A549 (cell line): ENCODE measurements around the gene ASB1. TPM values are rescaled to one million over a fixed set of nuclear protein-coding genes. Genes with fewer than 3 reads are reported as not detected.

Experiments used
- ATAC-seq, 2 experiments: fragments of 200-7000 bp in 1 of 2; fragments of >200 bp in 1 of 2; cut with Nextera tagmentation in 1 of 2; cut with Tn5 transposase in 1 of 2; 3 replicates each; pipeline versions ENCODE4 v1.8.0 to v1.9.1; 2018 to 2020; ENCODE audit warnings: mild to moderate bottlenecking in 1 of 2, moderate library complexity in 1 of 2
- CTCF ChIA-PET: fragments of 300-600 bp; sonication (Branson Sonifier 250); formaldehyde crosslinking; extraction: SDS; loops from one replicate; lab custom pipeline; 2021; ENCODE audit warnings: antibody characterized with exemption, inconsistent platforms; lab: Yijun Ruan, JAX
- POLR2A ChIA-PET: fragments of 350-600 bp; formaldehyde crosslinking; extraction: SDS; loops from one replicate; lab custom pipeline; 2021; ENCODE audit warnings: antibody characterized with exemption, inconsistent platforms; lab: Yijun Ruan, JAX
- DNase-seq, 2 experiments: peaks; one replicate each; pipeline versions ENCODE4 v3.0.0 to v3.0.0-alpha.2; 2011 to 2016; ENCODE audit warnings: low read depth in 1 of 2, low spot score in 1 of 2
- FAIRE-seq: peaks from 2 replicates; lab custom pipeline; 2011; peaks lifted over from hg19 to GRCh38; lab: Jason Lieb, UNC
- H3K27ac ChIP-seq, 2 experiments: fragments of >200 bp; sonication (Bioruptor Twin); formaldehyde crosslinking; 3 replicates each; pipeline ENCODE4 v1.5.1; 2016 to 2017
- H3K4me1 ChIP-seq: fragments of >200 bp; sonication (Bioruptor Twin); formaldehyde crosslinking; 3 replicates; pipeline ENCODE4 v1.6.1; 2016
- H3K4me2 ChIP-seq: fragments of >200 bp; sonication (Bioruptor Twin); formaldehyde crosslinking; 3 replicates; pipeline ENCODE4 v1.6.1; 2016
- H3K4me3 ChIP-seq: fragments of >200 bp; sonication (Bioruptor Twin); formaldehyde crosslinking; 3 replicates; pipeline ENCODE4 v1.5.1; 2016
- H3K9me3 ChIP-seq: fragments of >200 bp; sonication (Bioruptor Twin); formaldehyde crosslinking; 3 replicates; pipeline ENCODE4 v1.6.1; 2016
- BHLHE40 ChIP-seq: IDR thresholded peaks from 2 replicates; pipeline ENCODE4 v1.6.1; 2012; ENCODE audit warnings: low read depth, low read length, inconsistent platforms
- CBX2 ChIP-seq: fragments of 200-600 bp; sonication (generic); IDR thresholded peaks from 2 replicates; pipeline ENCODE4 v1.6.1; 2016; ENCODE audit warnings: low read depth, mild to moderate bottlenecking, borderline replicate concordance
- CBX8 ChIP-seq: fragments of 200-600 bp; sonication (generic); IDR thresholded peaks from 2 replicates; pipeline ENCODE4 v1.6.1; 2016
- CEBPB ChIP-seq, 2 experiments: fragments of >200 bp in 1 of 2; sonication (Bioruptor Twin) in 1 of 2; formaldehyde crosslinking in 1 of 2; IDR thresholded peaks; 2 replicates each; pipeline ENCODE4 v1.6.1; 2012 to 2016
- CHD2 ChIP-seq: fragments of 150-350 bp; IDR thresholded peaks from 2 replicates; pipeline ENCODE4 v1.6.1; 2014; ENCODE audit warnings: low read length; ENCODE audit not compliant: partially characterized antibody
- EHMT2 ChIP-seq: fragments of 200-600 bp; sonication (generic); IDR thresholded peaks from 2 replicates; pipeline ENCODE4 v1.6.1; 2016; ENCODE audit warnings: antibody characterized with exemption, low read depth, mild to moderate bottlenecking, moderate library complexity
- EP300 ChIP-seq, 2 experiments: fragments of >200 bp; sonication (Bioruptor Twin); formaldehyde crosslinking; IDR thresholded peaks; 2 replicates in 1 of 2; 3 replicates in 1 of 2; pipeline ENCODE4 v1.6.1; 2016 to 2017
- FOXS1 ChIP-seq: fragments of 250-450 bp; sonication (Bioruptor Pico); IDR thresholded peaks from 2 replicates; pipeline ENCODE4 v1.5.0; 2020; ENCODE audit warnings: mild to moderate bottlenecking, moderate library complexity
- JUN ChIP-seq, 2 experiments: fragments of >200 bp; sonication (Bioruptor Twin); formaldehyde crosslinking; IDR thresholded peaks; 2 replicates in 1 of 2; 3 replicates in 1 of 2; pipeline ENCODE4 v1.6.1; 2016 to 2017
- KDM1A ChIP-seq: fragments of 200-600 bp; sonication (generic); IDR thresholded peaks from 2 replicates; pipeline ENCODE4 v1.6.1; 2016; ENCODE audit warnings: low read depth, mild to moderate bottlenecking
- MAFK ChIP-seq: fragments of 450-650 bp; IDR thresholded peaks from 2 replicates; pipeline ENCODE4 v1.6.1; 2014; ENCODE audit not compliant: partially characterized antibody
- MYC ChIP-seq: IDR thresholded peaks from 2 replicates; pipeline ENCODE4 v1.6.1; 2012; ENCODE audit warnings: mild to moderate bottlenecking, inconsistent platforms, low read length, improper control_type of control experiment, borderline replicate concordance
- NPAS2 ChIP-seq: fragments of 250-450 bp; sonication (Bioruptor Pico); IDR thresholded peaks from 2 replicates; pipeline ENCODE4 v1.8.0; 2022; ENCODE audit warnings: mild to moderate bottlenecking, moderate library complexity, borderline replicate concordance
- PHF8 ChIP-seq: fragments of 200-600 bp; sonication (generic); IDR thresholded peaks from 2 replicates; pipeline ENCODE4 v1.6.1; 2016; ENCODE audit warnings: low read depth, mild to moderate bottlenecking, antibody characterized with exemption, moderate library complexity, borderline replicate concordance
- RAD21 ChIP-seq, 2 experiments: fragments of >200 bp in 1 of 2; sonication (Bioruptor Twin) in 1 of 2; formaldehyde crosslinking in 1 of 2; IDR thresholded peaks in 1 of 2; conservative IDR thresholded peaks in 1 of 2; 2 replicates in 1 of 2; 3 replicates in 1 of 2; pipeline ENCODE4 v1.6.1; 2012 to 2018; ENCODE audit warnings: inconsistent platforms in 1 of 2
- RCOR1 ChIP-seq: fragments of 150-350 bp; IDR thresholded peaks from 2 replicates; pipeline ENCODE4 v1.6.1; 2014; ENCODE audit warnings: antibody characterized with exemption, low read length, low read depth
- RFX5 ChIP-seq: fragments of 450-650 bp; IDR thresholded peaks from 2 replicates; pipeline ENCODE4 v1.7.1; 2014; ENCODE audit warnings: antibody characterized with exemption, mild to moderate bottlenecking, moderate library complexity
- SMC3 ChIP-seq: fragments of >200 bp; sonication (Bioruptor Twin); formaldehyde crosslinking; IDR thresholded peaks from 3 replicates; pipeline ENCODE4 v1.6.1; 2018; ENCODE audit warnings: inconsistent platforms
- SREBF2 ChIP-seq: fragments of 450-650 bp; IDR thresholded peaks from 2 replicates; pipeline ENCODE4 v1.6.1; 2014; ENCODE audit warnings: mild to moderate bottlenecking, moderate library complexity
- ZFP36 ChIP-seq: fragments of 450-650 bp; IDR thresholded peaks from 2 replicates; pipeline ENCODE4 v1.6.1; 2014; ENCODE audit warnings: borderline replicate concordance; ENCODE audit not compliant: partially characterized antibody
- ZNF302 ChIP-seq: fragments of 250-450 bp; sonication (Bioruptor Pico); IDR thresholded peaks from 2 replicates; pipeline ENCODE4 v1.9.0; 2021; ENCODE audit warnings: inconsistent platforms, mild to moderate bottlenecking, moderate library complexity
- WGBS: methylation state at CpG from one replicate; pipeline ENCODE4 v1.1.6; 2017; ENCODE audit errors: missing lambda C conversion rate; 5-methylcytosine and 5-hydroxymethylcytosine counted together
- polyA plus RNA-seq, 4 experiments: library from polyadenylated mRNA; depleted of rRNA in 3 of 4; stranded (reverse); fragments of >200 nt; fragmentation: RNase III in 1 of 4; extraction: RNeasy Plus Mini Kit Qiagen cat#74134 plus additional on column Dnase treatment in 1 of 4; gene quantifications; 2 replicates in 3 of 4; 3 replicates in 1 of 4; pipeline ENCODE4 v1.2.3, GENCODE V29; 2011 to 2017
- TF ChIP-seq, protein P1 (sequence below): fragments of 250-450 bp; sonication (Bioruptor Pico); IDR thresholded peaks from 2 replicates; pipeline ENCODE4 v1.5.0; 2021; ENCODE audit warnings: mild to moderate bottlenecking, moderate library complexity, borderline replicate concordance
- TF ChIP-seq, protein P2 (sequence below): fragments of 450-650 bp; IDR thresholded peaks from 2 replicates; pipeline ENCODE4 v1.6.1; 2014; ENCODE audit warnings: antibody characterized with exemption
- TF ChIP-seq, protein P3 (sequence below): fragments of 200-600 bp; sonication (generic); IDR thresholded peaks from 2 replicates; pipeline ENCODE4 v1.6.1; 2016; ENCODE audit warnings: antibody characterized with exemption, mild to moderate bottlenecking, moderate library complexity
- TF ChIP-seq, protein P4 (sequence below): fragments of >200 bp; sonication (Bioruptor Twin); formaldehyde crosslinking; IDR thresholded peaks from 3 replicates; pipeline ENCODE4 v1.6.1; 2016
- TF ChIP-seq, protein P5 (sequence below): IDR thresholded peaks from 2 replicates; pipeline ENCODE4 v1.6.1; 2012

The ASB1 gene
- polyA plus RNA-seq, 2 of the 4 experiments (the other 2 are of a cell fraction): 24.6 to 42.7 TPM

DNA sequence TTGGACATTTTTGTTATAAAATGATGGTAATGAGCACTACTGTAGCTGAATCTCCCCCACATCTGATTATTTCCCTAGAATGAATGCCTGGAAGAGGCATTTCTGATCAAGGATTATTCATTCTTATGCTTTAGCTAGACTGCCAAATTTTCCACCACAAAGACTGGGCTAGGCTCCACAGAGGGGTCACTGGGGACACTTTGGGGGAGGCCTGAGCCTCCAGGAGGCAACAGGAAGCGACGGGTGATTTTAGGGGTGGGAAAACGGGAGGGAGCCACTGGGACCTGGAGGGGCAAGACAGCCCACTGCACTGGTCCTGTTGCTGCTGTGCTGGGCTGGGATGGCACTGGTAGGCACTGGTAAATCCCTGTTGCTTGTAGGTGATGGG, 2.4 kb upstream of the ASB1 start:
- H3K27ac ChIP-seq: peak overlapping the region in 1 of 2 experiments; percentile 36; a peak in 2 of 6 replicates
- no peak for DNase-seq
- no peak for TF ChIP-seq CHD2
- no peak for TF ChIP-seq SMC3
- TF ChIP-seq JUN (IDR thresholded peaks at IDR 0.05): no peak
- TF ChIP-seq, protein P1, sequence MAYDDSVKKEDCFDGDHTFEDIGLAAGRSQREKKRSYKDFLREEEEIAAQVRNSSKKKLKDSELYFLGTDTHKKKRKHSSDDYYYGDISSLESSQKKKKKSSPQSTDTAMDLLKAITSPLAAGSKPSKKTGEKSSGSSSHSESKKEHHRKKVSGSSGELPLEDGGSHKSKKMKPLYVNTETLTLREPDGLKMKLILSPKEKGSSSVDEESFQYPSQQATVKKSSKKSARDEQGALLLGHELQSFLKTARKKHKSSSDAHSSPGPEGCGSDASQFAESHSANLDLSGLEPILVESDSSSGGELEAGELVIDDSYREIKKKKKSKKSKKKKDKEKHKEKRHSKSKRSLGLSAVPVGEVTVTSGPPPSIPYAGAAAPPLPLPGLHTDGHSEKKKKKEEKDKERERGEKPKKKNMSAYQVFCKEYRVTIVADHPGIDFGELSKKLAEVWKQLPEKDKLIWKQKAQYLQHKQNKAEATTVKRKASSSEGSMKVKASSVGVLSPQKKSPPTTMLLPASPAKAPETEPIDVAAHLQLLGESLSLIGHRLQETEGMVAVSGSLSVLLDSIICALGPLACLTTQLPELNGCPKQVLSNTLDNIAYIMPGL: no peak
- TF ChIP-seq KDM1A: no peak
- TF ChIP-seq PHF8: no peak
- no peak for TF ChIP-seq RAD21 (conservative IDR thresholded peaks at IDR 0.05 in 1 of 2, IDR thresholded peaks at IDR 0.05 in 1 of 2)
- no peak for TF ChIP-seq RCOR1
- no peak for TF ChIP-seq CBX8
- no peak for TF ChIP-seq CEBPB (IDR thresholded peaks at IDR 0.05)
- no peak for TF ChIP-seq EHMT2
- TF ChIP-seq, protein P2, sequence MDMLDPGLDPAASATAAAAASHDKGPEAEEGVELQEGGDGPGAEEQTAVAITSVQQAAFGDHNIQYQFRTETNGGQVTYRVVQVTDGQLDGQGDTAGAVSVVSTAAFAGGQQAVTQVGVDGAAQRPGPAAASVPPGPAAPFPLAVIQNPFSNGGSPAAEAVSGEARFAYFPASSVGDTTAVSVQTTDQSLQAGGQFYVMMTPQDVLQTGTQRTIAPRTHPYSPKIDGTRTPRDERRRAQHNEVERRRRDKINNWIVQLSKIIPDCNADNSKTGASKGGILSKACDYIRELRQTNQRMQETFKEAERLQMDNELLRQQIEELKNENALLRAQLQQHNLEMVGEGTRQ: no peak
- no peak overlapping the region for H3K4me2 ChIP-seq
- ChIA-PET CTCF (interaction anchor here (0.8 to 1.2 kb wide), 2 partner anchors 13 to 361 kb away, joined by 3 read pairs; no protein-coding TSS in a partner anchor), POLR2A (no interaction called here)
- no peak for ATAC-seq
- 97% methylated on average over 3 of the region's 3 CpGs for WGBS
- FAIRE-seq: no peak
- H3K9me3 ChIP-seq: no peaks in the 10 kb centered on the region
- no peak overlapping the region for H3K4me3 ChIP-seq
- peaks cover 21% of the 10 kb centered on the region; the same call in 2 of the 3 replicates for H3K4me1 ChIP-seq

DNA sequence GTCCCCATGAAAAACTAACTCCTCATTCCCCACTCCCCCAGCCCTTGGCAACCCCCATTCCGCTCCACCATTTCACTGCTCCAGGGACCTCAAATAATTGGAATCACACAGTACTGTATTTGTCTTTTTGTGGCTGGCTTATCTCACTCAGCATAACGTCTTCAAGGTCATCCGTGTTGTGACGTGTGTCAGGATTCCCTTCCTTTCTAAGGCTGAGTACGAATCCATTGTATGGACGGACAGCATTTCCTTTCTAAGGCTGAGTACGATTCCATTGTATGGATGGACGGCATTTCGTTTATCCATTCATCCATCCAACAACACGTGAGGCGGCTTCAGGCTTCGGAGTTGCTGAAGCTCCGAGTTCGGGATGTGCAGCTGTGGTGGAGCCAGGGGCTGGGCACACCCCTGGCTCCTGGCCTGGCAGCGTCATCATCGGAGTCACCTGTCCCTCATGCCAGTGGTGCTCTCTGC, 1.2 kb upstream of the ASB1 start:
- DNase-seq (no peak), FAIRE-seq (no peak), ATAC-seq (no peak)
- ChIA-PET POLR2A (no interaction called here), CTCF (interaction anchor here (0.9 kb wide), 1 partner anchor 360 kb away, joined by 3 read pairs; no protein-coding TSS in a partner anchor)
- Histone ChIP-seq H3K27ac (peak overlapping the region; percentile 94 to 99), H3K9me3 (no peaks in the 10 kb centered on the region), H3K4me3 (peak overlapping the region; percentile 85), H3K4me2 (peak overlapping the region; percentile 82), H3K4me1 (peaks cover 21% of the 10 kb centered on the region; the same call in 2 of the 3 replicates)
- 80% methylated on average over 14 of the region's 16 CpGs for WGBS
- TF ChIP-seq FOXS1 (CRISPR knock-in tag): no peak
- no peak for TF ChIP-seq NPAS2 (CRISPR knock-in tag)
- TF ChIP-seq SMC3: no peak
- no peak for TF ChIP-seq MYC
- TF ChIP-seq EP300 (IDR thresholded peaks at IDR 0.05): no peak
- TF ChIP-seq MAFK: no peak
- TF ChIP-seq CHD2: no peak
- TF ChIP-seq RCOR1: no peak
- TF ChIP-seq JUN (IDR thresholded peaks at IDR 0.05): no peak

DNA sequence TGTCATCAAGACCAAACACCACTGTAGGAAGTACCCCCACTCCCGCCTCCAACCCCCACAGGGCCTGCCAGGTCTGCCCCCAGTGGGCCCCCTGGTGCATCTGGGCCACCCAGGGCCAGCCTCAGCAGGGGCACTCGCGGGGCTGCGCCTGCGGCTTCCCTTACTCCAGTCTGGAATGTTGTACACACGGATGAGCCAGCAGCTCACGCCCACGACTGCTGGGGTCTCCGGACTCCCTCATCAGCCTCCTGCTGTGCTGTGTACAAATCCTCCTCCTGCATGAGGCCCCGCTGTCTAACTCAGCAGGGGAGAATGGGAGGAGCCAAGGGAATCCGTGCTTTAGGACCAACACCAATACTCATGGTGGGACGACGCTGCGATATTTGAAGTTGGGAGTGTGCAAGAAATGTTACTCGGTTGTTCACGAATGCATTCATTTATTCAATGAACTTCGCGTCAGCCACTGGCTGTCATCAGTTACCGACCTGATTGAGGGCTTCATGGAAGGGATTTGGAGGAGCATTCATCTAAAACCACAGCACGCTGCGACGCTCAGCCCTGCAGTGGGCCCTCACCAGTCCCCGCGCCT, 654 bp upstream of the ASB1 start:
- ChIA-PET CTCF (interaction anchor here (0.9 kb wide), 1 partner anchor 359 kb away, joined by 3 read pairs; no protein-coding TSS in a partner anchor), POLR2A (no interaction called here)
- WGBS: 6% methylated on average over 15 of the region's 24 CpGs
- TF ChIP-seq CBX2 (no peak), ZFP36 (no peak), EP300 (IDR thresholded peaks at IDR 0.05) (peak in 1 of 2 experiments; percentile 12; a peak in 1 of 5 replicates), ZNF302 (no peak), SREBF2 (no peak), BHLHE40 (no peak), RFX5 (peak; percentile 85)
- TF ChIP-seq, protein P3, sequence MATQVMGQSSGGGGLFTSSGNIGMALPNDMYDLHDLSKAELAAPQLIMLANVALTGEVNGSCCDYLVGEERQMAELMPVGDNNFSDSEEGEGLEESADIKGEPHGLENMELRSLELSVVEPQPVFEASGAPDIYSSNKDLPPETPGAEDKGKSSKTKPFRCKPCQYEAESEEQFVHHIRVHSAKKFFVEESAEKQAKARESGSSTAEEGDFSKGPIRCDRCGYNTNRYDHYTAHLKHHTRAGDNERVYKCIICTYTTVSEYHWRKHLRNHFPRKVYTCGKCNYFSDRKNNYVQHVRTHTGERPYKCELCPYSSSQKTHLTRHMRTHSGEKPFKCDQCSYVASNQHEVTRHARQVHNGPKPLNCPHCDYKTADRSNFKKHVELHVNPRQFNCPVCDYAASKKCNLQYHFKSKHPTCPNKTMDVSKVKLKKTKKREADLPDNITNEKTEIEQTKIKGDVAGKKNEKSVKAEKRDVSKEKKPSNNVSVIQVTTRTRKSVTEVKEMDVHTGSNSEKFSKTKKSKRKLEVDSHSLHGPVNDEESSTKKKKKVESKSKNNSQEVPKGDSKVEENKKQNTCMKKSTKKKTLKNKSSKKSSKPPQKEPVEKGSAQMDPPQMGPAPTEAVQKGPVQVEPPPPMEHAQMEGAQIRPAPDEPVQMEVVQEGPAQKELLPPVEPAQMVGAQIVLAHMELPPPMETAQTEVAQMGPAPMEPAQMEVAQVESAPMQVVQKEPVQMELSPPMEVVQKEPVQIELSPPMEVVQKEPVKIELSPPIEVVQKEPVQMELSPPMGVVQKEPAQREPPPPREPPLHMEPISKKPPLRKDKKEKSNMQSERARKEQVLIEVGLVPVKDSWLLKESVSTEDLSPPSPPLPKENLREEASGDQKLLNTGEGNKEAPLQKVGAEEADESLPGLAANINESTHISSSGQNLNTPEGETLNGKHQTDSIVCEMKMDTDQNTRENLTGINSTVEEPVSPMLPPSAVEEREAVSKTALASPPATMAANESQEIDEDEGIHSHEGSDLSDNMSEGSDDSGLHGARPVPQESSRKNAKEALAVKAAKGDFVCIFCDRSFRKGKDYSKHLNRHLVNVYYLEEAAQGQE: no peak
- TF ChIP-seq, protein P4, sequence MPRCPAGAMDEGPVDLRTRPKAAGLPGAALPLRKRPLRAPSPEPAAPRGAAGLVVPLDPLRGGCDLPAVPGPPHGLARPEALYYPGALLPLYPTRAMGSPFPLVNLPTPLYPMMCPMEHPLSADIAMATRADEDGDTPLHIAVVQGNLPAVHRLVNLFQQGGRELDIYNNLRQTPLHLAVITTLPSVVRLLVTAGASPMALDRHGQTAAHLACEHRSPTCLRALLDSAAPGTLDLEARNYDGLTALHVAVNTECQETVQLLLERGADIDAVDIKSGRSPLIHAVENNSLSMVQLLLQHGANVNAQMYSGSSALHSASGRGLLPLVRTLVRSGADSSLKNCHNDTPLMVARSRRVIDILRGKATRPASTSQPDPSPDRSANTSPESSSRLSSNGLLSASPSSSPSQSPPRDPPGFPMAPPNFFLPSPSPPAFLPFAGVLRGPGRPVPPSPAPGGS: no peak
- TF ChIP-seq, protein P5, sequence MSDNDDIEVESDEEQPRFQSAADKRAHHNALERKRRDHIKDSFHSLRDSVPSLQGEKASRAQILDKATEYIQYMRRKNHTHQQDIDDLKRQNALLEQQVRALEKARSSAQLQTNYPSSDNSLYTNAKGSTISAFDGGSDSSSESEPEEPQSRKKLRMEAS: no peak

More for the DNA sequence above, 654 bp upstream of the ASB1 start:
- Histone ChIP-seq H3K9me3 (no peaks in the 10 kb centered on the region), H3K27ac (peak overlapping the region; percentile 94 to 99), H3K4me1 (peaks cover 21% of the 10 kb centered on the region; the same call in 2 of the 3 replicates), H3K4me2 (peak overlapping the region; percentile 82), H3K4me3 (peak overlapping the region; percentile 85)
- peak; percentile 58 to 63 for ATAC-seq
- FAIRE-seq: no peak
- DNase-seq: peak; percentile 50 to 54
